HepG2 (cell line): ENCODE measurements around the gene PTCD1. TPM values are rescaled to one million over a fixed set of nuclear protein-coding genes. Genes with fewer than 3 reads are reported as not detected.

Experiments used
- ATF2 ChIP-seq: sonication (generic); formaldehyde crosslinking; IDR thresholded peaks from 2 replicates; pipeline ENCODE4 v1.4.0; 2020; ENCODE audit warnings: missing genetic modification reagents
- CBFB ChIP-seq: sonication (generic); formaldehyde crosslinking; IDR thresholded peaks from 2 replicates; pipeline ENCODE4 v1.4.0; 2020; ENCODE audit warnings: missing genetic modification reagents
- HIC2 ChIP-seq: sonication (generic); formaldehyde crosslinking; IDR thresholded peaks from 2 replicates; pipeline ENCODE4 v1.9.0; 2022; ENCODE audit warnings: low read depth, missing genetic modification reagents
- MED1 ChIP-seq: sonication (generic); formaldehyde crosslinking; IDR thresholded peaks from 2 replicates; pipeline ENCODE4 v1.4.0; 2020; ENCODE audit warnings: missing genetic modification reagents
- MIER3 ChIP-seq: IDR thresholded peaks from 2 replicates; pipeline ENCODE4 v1.6.1; 2016; ENCODE audit warnings: missing compliant biosample characterization, borderline replicate concordance
- NPAS2 ChIP-seq: sonication (generic); formaldehyde crosslinking; IDR thresholded peaks from 2 replicates; pipeline ENCODE4 v1.8.0; 2022; ENCODE audit warnings: mild to moderate bottlenecking, missing genetic modification reagents, borderline replicate concordance
- PRDM10 ChIP-seq: sonication (generic); formaldehyde crosslinking; IDR thresholded peaks from 2 replicates; pipeline ENCODE4 v1.4.0; 2020; ENCODE audit warnings: low read depth, missing genetic modification reagents
- SNAPC4 ChIP-seq: sonication (generic); formaldehyde crosslinking; IDR thresholded peaks from 2 replicates; pipeline ENCODE4 v1.4.0; 2020; ENCODE audit warnings: mild to moderate bottlenecking, missing genetic modification reagents
- SP5 ChIP-seq: IDR thresholded peaks from 2 replicates; pipeline ENCODE4 v1.6.1; 2016; ENCODE audit warnings: low read depth, borderline replicate concordance
- UBTF ChIP-seq: sonication (generic); formaldehyde crosslinking; IDR thresholded peaks from 2 replicates; pipeline ENCODE4 v1.4.0; 2020; ENCODE audit warnings: mild to moderate bottlenecking, missing genetic modification reagents
- ZBTB43 ChIP-seq: sonication (generic); formaldehyde crosslinking; conservative IDR thresholded peaks from 2 replicates; pipeline ENCODE4 v1.4.0; 2020; ENCODE audit warnings: missing genetic modification reagents
- polyA plus RNA-seq, 8 experiments: library from polyadenylated mRNA; depleted of rRNA in 3 of 8; stranded (reverse) in 7 of 8; unstranded in 1 of 8; fragments of >200 nt; fragmentation: Illumina TruSeq in 4 of 8; extraction: Trizol in 4 of 8; gene quantifications; 2 replicates each; pipeline versions ENCODE4 v1.2.1 to v1.2.3, GENCODE V29; 2011 to 2016; ENCODE audit warnings: low read depth in 4 of 8, missing spikeins in 1 of 8, mixed read lengths in 1 of 8; ENCODE audit not compliant: insufficient read depth in 1 of 8
- total RNA-seq, 5 experiments: library from RNA; depleted of rRNA; stranded (reverse); fragments of >200 nt; fragmentation: Illumina TruSeq; extraction: Trizol; gene quantifications; 2 replicates each; pipeline ENCODE4 v1.2.3, GENCODE V29; 2016; ENCODE audit warnings: low read depth in 1 of 5

Gene PTCD1
- total and polyA plus RNA-seq, 2 of the 13 experiments (the other 11 are each of a cell fraction or from before 2014, with no cell fraction given) = 3.0 to 8.4 TPM

GRCh38 chr7:99375070-99375807 is 63.4 kb downstream of the PTCD1 start (continued):
- TF ChIP-seq UBTF (CRISPR knock-in tag) (peak; percentile 60), NPAS2 (CRISPR knock-in tag) (no peak), MIER3 (CRISPR knock-in tag) (no peak), PRDM10 (0 out of 2 replicates have a peak, but pooled peaks have one; percentile 26), SP5 (CRISPR knock-in tag) (peak; percentile 84), ZBTB43 (CRISPR knock-in tag) (no peak), ATF2 (no peak), CBFB (CRISPR knock-in tag) (0 out of 2 replicates have a peak, but pooled peaks have one; percentile 17), MED1 (peak; percentile 60), HIC2 (CRISPR knock-in tag) (peak; percentile 38), SNAPC4 (CRISPR knock-in tag) (no peak)
